ENCODE results near the gene MSH5.

DNA sequence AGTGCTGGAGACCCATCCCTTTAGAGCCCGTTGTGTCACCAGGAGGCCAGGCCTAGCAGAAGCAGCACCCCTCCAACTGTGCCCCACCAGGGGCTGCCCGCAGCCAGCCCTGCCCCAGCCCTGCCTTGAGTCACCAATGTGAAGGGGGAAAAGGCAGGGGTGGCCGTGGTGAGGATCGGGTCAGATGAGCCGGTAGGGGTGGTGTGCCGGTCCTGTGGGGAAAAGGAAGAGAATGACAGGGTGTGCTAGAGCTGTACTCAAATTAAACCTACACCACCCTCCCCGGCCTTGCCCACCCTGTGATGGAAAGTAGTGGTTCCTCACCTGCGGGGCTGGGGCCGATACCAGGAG, 25.7 kb downstream of the MSH5 start:
- TF ChIP-seq, protein P1, sequence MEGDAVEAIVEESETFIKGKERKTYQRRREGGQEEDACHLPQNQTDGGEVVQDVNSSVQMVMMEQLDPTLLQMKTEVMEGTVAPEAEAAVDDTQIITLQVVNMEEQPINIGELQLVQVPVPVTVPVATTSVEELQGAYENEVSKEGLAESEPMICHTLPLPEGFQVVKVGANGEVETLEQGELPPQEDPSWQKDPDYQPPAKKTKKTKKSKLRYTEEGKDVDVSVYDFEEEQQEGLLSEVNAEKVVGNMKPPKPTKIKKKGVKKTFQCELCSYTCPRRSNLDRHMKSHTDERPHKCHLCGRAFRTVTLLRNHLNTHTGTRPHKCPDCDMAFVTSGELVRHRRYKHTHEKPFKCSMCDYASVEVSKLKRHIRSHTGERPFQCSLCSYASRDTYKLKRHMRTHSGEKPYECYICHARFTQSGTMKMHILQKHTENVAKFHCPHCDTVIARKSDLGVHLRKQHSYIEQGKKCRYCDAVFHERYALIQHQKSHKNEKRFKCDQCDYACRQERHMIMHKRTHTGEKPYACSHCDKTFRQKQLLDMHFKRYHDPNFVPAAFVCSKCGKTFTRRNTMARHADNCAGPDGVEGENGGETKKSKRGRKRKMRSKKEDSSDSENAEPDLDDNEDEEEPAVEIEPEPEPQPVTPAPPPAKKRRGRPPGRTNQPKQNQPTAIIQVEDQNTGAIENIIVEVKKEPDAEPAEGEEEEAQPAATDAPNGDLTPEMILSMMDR (IDR thresholded peaks at IDR 0.05): no peak
- TF ChIP-seq POLR2A (IDR thresholded peaks at IDR 0.05): no peak
